HG03095 (cell line): ENCODE measurements around the gene RHPN2.
"Not testable (repeated sequence)": the region's sequence is repeated elsewhere in the genome, so short reads cannot be mapped to it uniquely, and the experiment has no call there.

ENCODE experiments used
- ATAC-seq: cut with Tn5 transposase; IDR thresholded peaks from one replicate; pipeline ENCODE4 v1.9.1; 2021; ENCODE audit warnings: moderate library complexity; ENCODE audit not compliant: unreplicated experiment

Gene RHPN2

DNA sequence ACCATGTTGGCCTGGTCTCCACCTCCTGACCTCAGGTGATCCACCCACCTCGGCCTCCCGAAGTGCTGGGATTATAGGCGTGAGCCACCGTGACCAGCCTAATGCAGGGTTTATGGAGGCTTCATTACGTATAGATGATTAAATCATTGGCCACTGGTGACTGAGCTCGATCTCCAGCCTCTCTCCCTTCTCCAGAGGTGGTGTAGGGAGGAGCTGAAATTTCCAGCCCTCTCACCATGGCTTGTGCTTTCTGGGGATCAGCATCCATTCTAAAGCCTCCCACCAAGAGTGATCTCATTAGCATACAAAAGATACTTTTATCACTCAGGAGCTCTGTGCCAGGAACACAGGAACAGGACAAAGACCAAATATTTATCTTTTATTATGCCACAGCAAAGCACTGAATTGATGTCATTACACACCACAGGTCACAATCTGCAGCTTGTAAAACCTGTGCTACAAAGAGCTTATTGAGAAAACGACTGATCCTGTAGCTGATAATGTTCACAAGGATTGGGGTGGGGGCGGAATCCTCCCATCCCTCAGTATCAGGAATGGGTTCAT, 32.4 kb downstream of the RHPN2 start:
- ATAC-seq: no peak

DNA sequence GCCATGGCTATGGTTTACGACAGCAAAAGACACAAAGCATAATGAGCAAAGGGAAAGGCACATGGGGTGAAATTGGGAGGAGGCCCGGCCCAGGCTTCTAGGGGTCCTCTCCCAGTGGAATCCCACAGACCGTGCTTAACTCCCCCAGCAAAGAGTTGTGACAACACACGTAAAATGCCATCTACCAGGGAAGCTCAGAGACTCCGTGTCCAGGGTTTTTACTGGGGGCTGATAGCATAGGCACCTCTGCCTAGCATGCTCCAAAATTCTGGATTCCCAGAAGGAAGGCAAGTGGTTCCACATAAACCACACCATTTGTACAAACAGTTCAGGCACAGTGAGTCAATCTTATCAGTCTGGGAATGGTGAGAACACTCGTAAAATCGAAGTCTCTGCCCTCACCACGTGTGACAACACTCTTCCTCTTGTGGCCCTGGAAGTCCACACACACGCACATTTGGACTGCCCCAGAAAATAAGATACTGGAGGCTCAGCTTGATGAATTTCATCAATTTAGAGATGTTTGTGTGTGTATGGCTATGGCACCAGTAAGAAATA, 34.9 kb downstream of the RHPN2 start:
- ATAC-seq: no peak

DNA sequence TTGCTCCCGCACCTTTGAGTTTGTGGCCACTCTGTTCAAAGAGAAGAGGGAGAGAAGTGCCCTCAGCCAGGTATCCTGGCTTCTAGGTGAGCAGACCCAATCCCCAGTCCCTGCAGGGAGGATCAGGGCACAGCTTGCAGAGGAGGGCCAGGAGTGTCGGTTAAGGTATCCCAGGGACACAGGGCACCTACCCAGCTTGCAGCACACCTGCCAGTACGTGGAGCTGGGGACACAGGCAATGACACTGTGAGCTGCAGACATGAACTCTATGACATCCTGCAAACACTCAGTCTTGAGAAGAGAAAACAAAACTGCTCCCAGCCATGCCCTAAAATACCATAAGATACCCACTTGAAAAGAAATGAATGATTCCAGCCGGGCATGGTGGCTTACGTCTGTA, 38.1 kb downstream of the RHPN2 start:
- ATAC-seq: not testable (repeated sequence)

DNA sequence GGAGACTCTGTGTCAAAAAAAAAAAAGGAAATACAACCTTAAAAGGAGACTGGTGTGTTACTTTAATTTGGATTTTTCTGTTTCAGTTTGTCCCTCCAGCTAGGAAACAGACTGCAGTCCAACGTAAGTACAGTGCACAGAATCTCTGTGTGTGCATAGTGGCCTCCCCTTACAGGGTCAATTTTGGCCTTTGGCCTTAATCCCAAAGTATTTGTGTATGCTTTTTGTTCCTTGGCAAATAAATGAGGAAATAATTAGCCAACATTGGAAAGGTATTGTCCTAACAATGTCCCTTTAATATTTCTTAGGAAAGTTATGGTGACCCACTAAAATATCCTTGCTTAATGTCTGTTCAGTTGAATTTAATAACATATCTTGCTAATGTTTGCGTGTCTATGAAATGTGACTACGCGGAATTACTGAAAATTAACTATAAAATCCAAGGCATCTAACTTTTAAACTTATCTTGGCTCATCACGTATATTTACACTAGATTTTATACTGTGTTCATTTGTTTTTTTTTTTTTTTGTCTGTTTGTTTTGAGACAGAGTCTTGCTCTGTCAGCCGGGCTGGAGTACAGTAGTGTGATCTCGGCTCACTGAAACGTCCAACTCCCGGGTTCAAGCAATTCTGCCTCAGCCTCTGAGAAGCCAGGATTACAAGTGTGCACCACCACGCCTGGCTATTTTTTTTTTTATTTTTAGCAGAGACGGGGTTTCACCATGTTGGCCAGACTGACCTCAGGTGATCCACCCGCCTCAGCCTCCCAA, 39.0 kb downstream of the RHPN2 start:
- ATAC-seq: not testable (repeated sequence)

DNA sequence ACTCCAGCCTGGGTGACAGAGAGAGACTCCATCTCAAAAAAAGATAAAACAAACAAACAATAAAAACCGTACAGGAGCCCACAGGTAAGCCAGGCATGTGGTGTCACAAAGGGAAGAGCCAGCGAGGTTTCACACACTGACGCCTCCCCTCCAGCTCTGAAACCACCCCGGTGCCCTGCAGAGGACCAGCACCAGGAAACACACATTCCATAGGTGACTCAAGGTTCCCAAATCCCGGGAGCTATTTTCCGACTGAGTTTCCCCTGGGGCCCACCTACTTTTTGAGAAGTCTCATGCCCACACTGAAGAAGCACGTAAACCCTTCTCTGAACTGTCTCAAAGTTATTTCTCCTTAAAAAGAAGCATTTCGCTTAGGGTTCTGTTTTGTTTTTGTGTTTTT, 40.3 kb downstream of the RHPN2 start:
- ATAC-seq: no peak

DNA sequence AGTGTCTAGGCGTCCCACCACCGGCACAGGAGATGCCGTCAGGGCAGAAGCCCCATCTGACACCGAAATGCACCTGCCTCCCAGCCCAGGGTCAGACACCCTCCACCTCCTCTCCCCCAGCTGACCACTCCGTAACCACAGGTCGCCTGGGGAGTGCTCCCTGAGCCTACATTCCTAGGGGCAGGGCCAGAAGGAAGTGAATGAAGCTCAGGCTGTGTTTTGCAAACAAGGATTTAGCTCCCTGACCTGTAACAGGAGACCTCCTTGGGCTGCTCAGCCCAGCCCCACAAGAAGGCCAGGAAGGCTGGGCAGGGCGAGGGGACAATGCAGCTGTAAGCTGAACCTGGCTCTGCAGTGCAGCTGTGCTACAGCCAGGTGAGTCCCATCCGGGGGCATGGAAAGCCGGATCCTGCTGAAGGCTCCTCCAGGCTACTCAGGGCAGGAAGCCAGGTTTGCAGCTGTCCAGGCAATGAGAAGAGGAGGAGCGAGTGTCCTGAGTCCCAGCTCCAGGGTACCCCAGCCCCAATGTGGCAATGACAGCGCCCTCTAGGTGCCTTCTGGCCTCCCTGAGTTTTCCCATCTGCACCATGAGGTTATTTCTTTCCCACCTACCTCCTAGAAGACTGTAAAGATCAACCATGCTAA, 42.1 kb downstream of the RHPN2 start:
- no peak for ATAC-seq

DNA sequence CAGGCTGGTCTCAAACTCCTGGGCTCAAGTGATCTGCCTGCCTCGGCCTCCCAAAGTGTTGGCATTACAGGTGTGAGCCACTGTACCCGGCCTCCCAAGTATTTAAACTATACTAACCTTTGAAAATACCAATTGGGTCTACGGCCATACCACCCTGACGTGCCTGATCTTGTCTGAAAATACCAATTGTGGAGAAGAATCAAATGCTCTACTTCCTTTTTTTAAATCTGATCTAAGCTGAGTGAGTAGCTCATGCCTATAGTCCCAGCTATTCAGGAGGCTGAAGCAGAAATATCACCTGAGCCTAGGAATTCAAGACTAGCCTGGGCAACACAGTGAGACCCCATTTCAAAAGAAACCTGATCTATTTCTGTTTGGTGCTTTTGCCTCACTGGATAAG, 53.8 kb downstream of the RHPN2 start:
- not testable (repeated sequence) for ATAC-seq

DNA sequence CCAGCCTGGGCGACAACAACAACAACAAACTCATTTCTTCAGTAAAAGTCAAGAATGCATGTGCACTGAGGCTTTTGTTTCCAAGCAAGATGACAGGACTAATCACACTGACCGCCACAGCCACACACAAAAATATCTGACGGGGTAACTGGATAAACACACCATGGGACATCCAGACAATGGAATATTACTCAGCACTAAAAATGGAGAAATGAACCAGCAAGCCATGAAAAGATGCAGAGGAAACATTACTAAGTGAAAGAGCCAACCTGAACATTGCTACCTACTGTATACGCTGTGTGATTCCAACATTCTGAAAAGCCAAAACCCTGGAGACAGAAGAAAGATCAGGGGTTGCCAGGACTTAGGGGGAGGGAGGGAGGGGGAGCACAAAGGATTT, 56.0 kb downstream of the RHPN2 start:
- no peak for ATAC-seq

DNA sequence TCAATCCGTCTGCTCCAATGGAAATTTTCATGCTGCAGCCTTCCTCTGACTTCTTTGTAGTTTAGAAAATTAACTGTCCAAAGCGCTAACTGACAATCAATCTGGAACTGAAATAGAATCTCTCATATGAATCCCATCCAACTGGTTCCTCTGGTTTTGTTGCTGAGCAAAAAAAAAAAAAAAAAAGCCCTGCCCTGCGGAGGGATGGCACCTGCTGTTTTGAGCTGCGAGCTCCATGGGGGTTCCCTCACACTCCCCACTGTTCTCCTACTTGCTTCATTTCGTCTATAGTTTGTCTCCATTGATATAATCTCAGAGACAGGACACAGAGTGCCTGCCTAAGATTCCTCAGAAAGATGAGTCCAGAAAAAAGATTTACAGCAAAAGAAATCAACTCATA, 59.2 kb downstream of the RHPN2 start:
- ATAC-seq: no peak

DNA sequence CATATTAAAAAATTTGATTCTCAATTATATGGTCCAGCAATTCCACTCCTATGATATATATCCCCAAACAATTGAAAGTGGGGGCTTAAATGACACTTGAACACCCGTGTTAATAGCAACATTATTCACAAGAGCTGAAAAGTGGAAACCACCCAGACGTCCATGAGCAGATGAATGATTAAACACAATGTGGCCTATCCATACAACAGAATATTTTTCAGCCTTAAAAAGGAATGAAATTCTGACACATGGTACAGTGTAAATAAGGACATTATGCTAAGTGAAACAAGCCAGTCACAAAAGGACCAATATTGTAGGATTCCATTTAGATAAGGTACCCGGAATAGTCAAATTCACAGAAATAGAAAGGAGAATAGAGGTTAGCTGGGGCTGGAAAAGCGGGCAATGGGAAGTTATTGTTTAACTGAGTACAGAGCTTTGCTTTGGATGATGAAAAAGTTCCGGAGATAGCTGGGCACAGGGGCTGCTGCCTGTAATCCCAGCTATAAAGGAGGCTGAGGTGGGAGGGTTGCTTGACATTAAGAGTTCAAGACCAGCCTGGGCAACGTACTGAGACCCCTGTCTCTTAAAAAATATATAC, 61.2 kb downstream of the RHPN2 start:
- not testable (repeated sequence) for ATAC-seq

DNA sequence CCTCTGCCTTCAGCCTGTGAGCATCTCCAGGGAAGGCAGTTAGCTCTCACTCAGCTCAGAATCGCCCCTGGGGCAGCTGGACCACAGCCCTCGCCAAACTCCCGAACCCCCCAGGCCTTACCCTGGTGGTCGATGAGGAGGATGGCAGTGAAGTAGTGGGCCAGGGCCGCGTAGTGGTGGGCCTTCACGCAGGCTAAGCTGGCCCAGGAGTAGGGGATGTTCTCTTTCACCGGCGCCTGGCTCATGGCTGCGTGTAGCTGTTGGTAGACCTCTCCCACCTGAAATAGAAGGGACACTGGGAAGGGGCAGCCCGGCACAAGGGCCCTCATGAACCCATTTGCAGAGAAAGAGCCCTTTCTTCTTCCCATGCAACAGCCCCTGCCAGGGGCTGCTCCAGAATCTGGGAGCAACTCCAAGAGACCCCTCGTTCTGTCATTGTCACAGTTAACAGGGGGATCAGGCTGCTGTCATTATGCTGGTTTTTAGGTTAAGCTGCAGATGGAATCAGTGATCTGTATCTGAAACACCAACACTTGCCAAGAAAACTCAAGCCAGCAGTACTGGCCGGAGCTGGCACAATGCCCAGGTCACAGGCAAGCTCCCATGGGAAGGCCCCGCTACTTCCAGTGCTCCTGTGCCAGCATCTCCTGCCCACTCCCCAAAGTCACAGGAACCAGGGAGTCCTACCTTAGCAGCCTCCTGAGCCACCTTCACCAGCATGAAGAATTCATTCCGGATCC, 62.4 kb downstream of the RHPN2 start:
- ATAC-seq: not testable (repeated sequence)

DNA sequence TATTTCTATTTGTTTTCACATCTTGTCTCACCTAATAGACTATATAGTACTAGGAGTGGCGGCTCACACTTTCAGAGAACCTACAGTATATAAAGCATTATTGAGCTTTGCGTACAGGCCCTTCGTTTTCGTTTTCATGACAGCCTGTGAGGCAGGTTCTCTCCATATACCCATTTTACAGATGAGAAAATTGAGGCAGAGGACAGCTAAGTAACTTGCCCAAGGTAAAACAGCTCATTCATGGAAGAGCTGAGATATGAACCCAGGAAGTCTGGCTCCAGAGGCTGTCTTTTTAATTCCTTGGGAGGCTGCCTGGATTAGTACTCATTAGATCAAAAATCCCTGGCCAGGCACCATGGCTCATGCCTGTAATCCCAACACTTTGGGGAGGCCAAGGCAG, 63.8 kb downstream of the RHPN2 start:
- ATAC-seq: no peak

DNA sequence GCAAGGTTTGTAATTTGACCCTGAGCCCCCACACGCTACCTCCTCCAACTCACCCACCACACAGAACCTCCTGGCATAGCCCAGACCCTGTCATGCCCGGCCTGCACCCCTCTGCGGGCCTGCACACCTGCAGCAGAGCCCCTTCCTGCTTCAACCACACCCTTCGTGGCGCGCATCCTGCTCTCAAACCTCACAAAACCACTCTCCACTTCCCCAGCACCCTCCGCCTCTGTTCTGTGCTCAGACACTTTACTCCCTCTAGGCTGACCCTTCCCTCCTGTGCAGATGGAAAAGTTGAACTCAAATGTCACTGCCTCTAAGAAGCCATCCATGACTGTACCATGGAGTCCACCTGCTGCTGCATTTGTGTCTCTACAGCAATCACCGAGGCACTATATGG, 64.2 kb downstream of the RHPN2 start:
- ATAC-seq: no peak

DNA sequence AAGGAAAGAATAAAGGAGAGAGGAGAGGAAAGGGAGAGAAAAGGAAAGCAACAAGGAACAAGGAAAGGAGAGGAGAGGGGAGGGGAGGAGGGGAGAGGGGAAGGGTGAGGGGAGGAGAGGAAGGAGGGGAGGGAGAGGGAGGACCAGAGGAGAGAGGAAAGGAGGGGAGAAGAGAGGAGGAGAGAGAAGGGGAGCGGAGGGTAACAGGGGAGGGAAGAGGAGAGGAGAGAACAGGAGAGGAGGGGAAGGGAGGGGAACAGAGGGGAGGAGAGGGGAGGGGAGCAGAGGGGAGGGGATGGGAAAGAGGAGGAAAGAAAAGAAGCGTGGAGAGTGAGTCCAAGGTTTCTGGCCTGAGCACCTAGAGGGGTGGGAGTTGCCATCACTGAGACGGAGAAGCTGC, 66.0 kb downstream of the RHPN2 start:
- ATAC-seq: no peak

DNA sequence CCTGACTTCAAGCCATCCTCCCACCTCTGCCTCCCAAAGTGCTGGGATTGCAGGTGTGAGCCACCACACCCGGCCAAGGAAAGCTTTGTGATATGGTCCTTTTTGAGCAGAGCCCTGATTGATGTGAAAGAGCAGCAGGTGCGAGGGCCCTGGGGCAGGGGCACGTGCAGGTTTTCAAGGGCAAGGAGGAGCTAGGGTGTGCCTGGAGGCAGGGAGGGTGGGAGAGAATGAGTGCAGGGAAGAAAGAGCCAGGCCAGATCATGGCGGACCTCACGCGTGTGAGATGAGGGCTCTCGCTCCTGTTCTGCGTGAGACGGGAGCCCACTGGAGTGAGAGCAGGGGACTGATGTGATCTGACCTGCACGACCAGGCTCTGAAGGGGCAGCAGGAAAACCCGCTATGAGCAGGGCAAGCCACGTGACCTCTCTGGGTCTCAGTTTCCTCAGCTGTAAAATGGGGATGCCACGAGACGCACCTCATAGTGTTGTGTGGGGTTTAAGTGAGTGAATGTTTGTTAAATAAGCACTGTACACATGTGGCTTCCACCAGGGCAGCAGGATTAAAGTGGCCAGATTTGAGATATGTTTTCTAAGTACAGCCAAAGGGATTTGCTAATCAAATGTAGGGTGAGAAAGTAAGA, 66.9 kb downstream of the RHPN2 start:
- ATAC-seq: no peak

DNA sequence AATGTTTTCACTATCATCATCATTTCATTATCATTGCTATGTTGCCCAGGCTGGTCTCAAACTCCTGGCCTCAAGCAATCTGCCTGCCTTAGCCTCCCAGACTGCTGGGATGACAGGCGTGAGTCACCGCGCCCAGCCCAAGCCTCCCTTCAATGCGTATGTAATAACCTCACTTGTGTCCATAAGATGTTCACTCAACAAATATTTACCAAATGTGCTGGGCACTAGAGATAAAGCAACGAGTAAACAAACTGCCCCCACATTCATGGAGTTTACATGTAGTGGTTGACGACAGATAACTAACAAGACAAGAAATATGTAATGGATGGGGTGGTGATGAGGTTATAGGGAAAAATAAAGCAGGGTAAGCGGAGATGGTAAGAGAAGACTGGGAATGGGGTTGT, 67.6 kb downstream of the RHPN2 start:
- not testable (repeated sequence) for ATAC-seq

DNA sequence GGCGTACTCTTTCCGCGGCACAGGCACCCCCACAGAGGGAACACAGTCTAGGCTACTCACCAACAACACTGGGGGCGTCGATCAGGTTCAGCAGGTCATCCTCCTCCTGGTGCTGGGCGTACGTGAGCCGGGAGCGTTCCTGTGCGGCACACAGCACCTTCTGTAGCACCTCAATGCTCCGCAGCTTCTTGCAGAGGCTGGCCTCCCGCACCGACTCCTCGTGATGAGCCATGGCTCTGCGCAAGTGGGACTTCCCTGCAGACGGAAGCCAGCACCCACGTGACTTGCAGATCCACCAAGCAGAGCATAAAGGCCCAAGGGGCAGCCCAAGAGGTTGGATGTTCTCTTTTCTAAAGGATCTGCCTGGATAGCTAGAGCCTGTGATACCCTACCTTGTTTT, 68.7 kb downstream of the RHPN2 start:
- not testable (repeated sequence) for ATAC-seq

DNA sequence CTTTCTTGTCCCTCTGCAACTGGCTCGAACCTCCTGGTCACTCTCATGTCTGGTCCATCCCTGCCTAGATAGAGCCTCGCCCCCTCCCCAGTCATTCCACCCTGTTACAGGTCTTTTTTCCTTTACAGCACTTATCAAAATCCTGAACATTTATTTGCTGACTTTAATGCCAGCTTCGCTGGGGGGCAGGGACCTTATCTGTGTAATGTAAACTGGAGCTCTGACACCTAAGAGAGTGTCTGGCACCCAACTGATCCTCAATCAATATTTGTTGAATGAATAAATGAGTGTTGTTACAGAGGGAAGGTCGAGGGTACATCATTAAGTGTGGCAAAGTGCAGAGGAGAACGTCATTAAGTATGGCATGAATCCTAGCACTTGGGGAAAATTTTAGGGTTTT, 76.0 kb downstream of the RHPN2 start:
- no peak for ATAC-seq

DNA sequence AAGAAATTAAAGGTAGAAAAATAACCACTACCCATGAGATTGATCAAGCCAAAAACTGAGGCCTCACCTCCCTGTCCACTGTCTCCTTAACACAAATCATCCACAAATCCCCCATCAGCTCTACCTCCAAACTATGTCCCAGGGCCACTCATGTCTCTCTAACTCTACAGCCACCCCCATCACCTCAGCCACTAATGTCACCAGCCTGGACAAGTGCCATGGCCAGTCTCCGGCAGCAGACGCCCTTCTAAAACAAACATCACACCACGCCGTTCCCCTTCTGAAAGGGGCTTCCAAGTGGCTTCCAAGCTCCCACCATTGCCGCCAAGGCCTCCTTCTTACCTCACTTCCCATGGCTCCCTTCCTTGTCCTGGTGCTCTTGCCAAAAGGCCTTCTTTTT, 76.4 kb downstream of the RHPN2 start:
- not testable (repeated sequence) for ATAC-seq

DNA sequence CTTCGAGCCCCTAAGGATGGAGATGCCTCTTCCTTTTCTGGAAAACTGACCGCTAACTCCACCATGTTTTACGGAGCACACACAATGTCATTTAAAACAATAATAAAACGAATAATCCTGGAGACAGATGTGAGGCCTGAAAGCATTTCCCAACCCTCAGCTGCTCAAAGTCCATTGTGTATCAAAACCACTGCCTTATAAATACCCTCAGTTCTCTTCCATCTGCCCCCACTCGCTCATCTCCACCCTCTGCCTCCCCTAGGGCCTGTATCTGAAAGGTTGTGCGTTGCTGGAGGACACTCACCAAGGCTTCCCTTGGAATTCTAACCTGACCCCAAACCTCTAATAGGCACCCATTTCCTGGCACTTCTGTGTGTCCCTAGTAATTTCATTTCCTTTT, 82.2 kb downstream of the RHPN2 start:
- not testable (repeated sequence) for ATAC-seq
